Epidermal melanocyte (primary cell): Measurements from ENCODE around the gene SCYGR7.
A peak's percentile ranks its signal among the peaks of the same experiment; 100 is the strongest.
"Not testable (repeated sequence)": the region's sequence is repeated elsewhere in the genome, so short reads cannot be mapped to it uniquely, and the experiment has no call there.

Experiments used
- DNase-seq: peaks from one replicate; pipeline ENCODE4 v3.0.0; 2011; ENCODE audit warnings: low spot score; ENCODE audit not compliant: insufficient read length

The SCYGR7 gene, protein sequence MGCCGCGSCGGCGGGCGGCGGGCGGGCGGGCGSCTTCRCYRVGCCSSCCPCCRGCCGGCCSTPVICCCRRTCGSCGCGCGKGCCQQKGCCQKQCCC

DNA sequence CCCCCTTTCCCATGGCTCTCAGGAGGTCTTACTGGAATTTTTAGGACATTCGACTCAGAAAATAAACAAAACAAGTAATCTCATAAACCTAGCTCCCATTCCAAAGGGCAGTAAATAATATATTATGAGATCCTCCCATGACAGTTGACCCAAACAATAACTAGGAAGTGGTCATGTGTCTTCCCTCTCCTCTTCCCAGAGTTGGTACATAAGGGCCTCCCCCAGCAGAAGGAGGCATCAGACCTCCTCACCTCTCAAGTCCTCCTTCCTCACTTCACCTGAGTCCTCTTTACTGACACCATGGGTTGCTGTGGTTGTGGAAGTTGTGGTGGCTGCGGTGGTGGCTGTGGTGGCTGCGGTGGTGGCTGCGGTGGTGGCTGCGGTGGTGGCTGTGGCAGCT lies at the start of gene SCYGR7:
SCYGR7 (plus strand) TSS at position 301 of the 400 bp plus-strand sequence; CDS start at position 301, 0 bp downstream.
- DNase-seq, result no peak

DNA sequence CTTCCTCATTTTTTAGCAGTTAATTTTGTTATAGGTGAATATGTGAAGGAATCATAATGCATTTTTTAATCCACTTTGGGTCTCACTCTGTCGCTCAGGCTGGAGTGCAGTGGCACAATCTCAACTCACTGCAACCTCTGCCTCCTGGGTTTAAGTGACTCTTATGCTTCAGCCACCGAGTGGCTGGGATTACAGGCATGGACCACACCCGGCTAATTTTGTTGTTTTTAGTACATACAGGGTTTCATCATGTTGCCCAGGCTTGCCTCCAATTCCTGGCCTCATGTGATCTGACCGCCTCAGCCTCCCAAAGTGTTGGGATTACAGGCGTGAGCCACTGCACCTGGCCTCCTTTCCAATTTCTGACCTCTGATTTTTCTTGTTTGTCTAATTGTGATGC lies 43.9 kb upstream of the SCYGR7 start:
- no peak for DNase-seq

DNA sequence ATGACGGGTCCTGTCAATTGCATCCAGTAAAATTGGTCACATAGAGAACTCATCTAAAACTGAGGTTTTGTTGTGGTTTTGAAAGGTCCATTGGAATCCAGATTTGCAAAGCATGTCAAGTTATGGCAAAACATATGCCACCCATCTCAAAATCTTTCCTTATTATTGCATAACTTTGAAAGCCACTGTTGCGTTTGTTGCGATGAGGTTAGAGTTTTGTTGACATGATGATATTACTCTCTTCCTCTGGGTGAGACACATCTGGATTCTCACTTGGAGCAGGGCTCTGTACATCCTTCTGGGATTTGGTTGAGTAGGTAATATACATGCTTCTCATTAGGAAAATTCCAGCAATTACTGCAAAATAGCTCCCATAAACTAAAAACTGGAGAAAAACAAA lies 40.9 kb upstream of the SCYGR7 start:
- no peak for DNase-seq

DNA sequence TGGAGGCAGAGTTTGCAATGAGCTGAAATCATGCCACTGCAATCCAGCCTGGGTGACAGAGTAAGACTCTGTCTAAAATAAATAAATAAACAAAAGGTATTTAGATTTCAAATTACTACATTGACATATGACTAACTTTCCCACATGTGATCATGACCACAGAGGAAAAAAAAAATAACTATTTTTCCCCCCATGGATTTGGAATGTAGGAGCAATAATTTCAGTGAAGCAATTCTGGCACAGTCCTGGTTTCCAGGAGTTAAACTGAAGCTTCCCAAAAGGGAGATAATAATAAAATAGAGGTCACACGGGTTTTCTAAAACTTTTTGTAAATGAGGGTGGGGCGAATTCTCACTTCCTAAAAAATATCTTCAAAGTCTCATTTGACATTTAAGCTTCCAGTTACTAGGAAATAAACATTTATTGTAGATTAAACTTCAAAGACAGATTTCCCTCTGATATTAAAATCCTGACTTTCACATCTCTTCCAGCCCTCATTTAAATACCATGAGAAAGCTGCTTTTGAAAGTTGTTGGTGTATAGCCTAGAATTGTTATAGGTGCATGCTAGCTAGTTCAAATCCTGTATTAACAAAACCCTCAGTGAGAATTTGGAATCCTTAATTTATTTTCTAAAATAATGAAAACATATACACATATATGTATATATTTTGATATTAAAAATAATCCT lies 31.0 kb upstream of the SCYGR7 start:
- DNase-seq, result no peak

DNA sequence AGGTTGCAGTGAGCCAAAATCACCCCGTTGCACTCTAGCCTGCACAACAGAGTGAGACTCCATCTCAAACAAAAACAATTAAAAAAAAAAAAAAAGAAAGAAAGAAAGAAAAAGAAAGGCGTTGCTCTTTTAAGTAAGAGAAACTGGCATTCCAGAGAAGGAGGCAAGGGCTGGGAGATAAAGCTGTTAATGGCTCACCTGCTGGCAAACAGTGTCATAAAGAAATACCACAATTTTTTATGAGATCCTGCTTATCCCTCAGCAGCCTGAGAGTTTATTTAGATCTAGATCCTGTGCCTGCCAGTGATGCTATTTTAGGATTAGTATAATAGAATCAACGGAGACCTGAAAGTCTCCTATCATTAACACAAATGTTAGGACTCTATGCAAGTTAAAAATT lies 26.6 kb upstream of the SCYGR7 start:
- DNase-seq, result no peak

DNA sequence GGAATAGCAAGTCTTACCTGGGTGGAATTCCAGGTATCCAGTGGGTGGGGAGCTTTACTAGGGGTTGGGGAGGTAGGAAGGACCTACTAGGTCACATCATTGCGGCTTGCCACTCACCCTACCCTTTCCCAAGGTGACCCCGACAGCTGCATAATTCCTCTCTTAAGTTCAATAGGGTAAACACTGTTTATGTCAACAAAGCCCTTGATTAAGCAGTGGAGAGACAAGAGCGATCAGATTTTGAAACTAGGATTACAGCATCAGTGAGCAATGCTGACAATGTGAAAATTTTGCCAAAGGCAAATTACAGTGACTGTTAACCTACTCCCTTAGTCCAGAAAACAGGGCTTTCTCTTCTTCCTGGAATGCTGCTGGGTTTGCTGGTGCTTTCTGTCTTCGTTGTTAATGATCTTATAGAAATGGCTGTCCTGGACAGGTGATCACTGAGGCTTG lies 24.8 kb upstream of the SCYGR7 start:
- no peak for DNase-seq

DNA sequence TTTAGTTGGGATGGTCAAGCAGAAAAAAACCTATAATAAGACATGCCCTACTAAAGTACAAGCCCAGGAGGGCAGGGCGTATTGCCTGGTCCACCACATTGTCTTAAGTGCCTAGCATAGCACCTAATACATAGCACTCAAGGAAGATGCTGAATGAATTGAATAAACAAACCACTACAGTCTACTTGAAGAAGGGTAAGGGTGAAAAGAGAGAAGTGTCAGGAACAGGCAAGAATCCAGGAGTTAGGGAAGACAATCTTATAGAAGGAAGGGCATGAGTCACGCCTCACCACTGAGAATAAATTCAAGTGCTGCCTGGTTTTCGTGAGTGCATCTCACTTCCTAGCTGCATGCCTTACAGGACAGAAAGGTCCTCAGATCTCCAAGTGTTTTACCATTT lies 24.2 kb upstream of the SCYGR7 start:
- no peak for DNase-seq

DNA sequence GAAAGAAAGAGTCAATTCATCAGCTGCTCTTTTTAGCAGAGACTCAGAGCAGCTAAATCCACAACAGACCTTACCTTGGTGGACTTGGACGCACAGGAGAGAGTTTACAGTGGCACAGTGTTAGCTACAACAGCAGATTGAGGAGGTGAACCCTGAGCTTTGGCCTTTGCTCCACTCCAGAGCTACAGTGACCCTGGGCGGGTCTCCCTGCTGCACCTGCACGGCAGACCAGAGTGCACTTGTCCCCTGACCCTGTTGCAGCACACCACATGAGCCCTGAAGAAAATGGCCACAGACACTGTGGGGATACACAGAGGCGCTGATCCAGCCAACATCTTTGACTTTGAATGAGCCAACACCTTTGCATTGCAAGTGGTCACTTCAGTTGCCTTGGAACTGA lies 21.3 kb upstream of the SCYGR7 start:
- DNase-seq, result no peak

DNA sequence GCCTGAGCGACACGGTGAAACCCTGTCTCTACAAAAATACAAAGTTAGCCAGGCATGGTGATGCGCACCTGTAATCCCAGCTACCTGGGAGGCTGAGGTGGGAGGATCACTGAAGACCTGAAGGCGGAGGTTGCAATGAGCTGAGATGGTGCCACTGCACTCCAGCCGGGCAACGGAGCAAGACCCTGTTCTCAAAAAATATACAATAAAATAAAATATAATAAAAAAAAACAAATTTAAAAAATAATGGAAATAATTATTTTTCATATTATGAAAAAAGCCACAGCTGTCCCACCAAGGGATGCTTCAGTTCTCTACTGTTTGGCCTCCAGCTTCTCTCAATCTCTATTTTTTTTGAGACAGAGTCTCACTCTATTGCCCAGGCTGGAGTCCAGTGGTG lies 20.7 kb upstream of the SCYGR7 start:
- no peak for DNase-seq

DNA sequence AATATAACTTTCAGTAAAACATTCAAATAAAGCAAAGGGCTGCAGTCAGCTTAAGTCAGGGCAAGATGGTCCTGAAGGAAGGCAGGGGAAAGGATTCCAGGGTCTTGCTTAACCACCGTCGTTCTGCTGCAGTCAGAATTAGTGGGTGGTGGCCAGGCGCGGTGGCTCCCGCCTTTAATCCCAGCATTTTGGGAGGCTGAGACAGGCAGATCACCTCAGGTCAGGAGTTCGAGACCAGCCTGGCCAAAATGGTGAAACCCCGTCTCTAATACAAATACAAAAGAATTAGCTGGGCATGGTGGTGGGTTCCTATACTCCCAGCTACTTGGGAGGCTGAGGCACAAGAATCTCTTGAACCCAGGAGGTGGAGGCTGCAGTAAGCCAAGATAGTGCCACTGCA lies 17.1 kb upstream of the SCYGR7 start:
- DNase-seq, result no peak

DNA sequence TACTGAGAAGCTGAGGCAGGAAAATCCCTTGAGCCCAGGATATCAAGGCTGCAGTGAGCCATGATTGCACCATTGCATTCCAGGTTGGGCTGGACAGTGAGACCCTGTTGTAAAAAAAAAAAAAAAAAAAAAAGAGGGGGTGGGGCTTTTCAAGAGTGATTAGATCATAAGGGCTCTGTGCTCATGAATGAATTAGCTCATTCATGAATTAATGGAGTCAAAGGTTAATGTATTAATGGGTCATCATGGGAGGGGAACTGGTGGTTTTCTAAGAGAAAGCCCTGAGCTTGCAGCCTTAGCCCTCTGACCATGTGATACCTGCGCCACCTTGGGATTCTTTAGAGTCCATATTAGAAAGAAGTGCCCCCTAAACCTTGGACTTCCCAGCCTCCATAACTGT lies 14.8 kb upstream of the SCYGR7 start:
- no peak for DNase-seq

DNA sequence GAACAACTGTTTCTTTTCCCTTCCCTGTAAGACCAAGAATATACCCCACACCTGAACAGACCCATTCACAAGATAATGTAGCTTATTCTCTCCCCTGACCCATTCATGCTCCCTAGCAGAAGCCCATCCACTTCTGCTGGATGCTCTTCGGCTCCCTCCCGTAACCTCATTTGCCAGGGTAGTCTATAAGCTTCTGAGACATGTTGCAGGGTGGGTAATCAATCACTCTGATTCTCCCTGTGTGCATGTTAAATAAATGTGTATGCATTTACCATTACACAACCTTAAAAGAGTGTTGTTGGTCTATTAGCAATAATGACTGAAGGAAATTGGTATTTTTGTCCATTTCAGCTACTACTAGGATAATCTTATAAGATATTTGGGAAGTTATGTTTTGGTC lies 11.6 kb upstream of the SCYGR7 start:
- DNase-seq, result no peak

DNA sequence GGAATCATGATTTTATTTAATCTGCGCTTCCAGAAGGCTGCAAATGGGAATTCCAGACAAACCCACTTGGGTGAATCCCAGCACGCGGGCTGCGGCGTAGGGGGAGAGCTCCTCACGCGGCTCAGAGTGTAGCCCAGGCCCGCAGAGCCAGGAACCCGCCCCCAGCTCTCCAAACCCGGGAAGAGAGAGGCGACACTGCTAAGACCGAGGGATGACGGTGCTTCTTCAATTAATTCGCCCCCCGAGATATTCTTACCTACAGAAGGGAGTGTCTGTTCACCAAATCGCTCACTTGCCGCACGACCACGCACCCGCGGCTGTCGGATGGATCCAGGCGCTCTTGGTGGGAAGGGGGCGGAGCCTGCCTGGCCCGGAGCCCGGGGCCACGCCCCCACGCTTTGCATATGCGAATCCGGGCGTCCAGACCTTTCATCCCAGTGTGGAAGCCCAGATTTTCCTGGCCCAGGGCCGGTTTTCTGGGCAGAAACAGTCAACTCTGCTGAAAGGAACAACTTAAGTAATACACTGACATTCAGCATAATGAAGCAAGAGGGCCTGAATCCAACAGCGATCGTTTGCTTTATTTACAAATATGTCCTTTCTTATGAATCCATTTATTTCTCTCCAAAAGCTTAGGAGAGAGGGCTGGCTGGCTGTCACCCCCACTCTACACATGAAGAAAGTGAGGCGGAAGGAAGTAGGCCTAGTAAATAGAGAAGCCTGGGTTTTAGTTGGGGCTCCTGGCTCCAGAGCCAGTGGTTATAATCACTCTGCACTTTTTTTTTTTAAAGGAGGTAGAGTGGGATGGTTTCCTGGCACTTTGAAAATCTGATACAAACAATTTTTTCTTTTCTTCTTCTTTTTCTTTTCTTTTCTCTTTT lies 10.2 kb upstream of the SCYGR7 start, which contains the start of gene SLC19A3:
SLC19A3 (minus strand) TSS at position 342 of the 881 bp plus-strand sequence. CDS start 15,710 bp downstream, outside the sequence.
- DNase-seq, result peak; percentile 68

DNA sequence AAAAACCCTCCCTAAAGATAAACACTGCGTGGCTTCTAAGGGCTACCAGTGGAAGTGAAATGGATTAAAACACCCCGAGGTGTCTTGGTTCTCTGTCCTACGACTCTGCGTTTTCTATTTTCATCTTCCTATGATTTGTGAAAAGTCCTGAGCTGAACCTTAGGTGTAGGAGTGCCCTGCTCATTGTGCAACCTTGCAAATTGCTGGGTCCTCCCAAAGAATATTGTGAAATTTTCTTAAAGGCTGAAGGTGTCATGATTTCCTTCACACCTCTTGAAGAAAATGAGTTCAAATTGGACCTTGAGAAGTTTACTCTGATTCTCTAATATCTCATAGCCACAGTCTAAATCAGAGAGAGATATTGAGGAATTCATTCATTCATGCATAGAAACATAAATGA lies 8.5 kb upstream of the SCYGR7 start:
- DNase-seq, result no peak

DNA sequence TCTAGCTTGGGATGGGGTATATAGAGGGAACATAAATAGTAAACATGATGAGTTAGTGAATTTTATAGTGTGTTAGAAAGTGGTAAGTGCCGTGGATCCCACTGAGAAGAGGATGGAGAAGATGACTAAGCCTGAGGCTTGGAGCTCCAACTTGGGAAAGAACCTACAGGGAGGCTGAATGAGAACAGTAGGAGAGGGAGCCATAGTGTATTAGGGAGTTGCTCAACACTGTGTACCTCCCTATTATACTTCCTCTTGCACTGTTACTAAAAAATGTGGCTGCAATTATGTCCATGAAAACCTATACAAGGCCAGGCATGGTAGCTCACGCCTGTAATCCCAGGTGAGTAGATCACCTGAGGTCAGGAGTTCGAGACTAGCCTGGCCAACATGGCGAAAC lies 7.5 kb upstream of the SCYGR7 start:
- no peak for DNase-seq

DNA sequence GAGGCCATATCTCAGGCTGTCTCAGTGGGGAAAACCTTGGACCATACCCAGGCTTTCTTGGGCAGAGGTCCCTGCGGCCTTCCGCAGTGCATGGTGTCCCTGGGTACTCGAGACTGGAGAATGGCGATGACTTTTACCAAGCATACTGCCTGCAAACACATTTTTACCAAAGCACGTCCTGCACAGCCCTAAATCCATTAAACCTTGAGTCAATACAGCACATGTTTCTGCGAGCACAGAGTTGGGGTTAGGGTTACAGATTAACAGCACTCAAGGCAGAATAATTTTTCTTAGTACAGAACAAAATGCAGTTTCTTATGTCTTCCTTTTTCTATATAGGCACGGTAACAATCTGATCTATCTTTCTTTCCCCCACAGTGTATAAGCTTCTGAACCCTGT lies 5.3 kb upstream of the SCYGR7 start:
- not testable (repeated sequence) for DNase-seq

DNA sequence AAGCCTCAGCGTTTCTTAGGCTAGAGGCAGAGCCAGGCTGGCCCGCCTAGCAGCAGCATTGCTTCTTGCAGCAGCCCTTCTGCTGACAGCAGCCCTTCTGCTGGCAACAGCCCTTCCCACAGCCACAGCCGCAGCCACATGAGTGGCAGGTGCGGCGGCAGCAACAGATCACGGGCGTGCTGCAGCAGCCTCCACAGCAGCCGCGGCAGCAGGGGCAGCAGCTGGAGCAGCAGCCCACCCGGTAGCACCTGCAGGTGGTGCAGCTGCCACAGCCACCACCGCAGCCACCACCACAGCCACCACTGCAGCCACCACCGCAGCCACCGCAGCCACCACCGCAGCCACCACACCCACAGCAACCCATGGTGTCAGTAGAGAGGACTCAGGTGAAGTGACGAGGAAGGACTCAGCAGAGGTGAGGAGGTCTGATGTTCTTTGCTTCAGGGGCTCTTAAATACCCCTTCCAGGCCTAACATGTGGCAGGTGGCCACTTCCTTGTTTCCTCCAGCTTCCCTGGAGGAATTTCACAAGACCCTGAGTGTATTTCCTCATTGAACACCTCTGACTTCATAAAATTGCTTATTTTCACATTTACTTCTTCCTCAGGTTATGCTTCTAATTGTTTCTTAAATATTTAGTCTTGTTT lies 3.6 kb upstream of the SCYGR7 start, which contains the start of gene SCYGR6:
SCYGR6 (minus strand) TSS at position 364 of the 646 bp plus-strand sequence; CDS start at position 364, 0 bp downstream.
- no peak for DNase-seq

DNA sequence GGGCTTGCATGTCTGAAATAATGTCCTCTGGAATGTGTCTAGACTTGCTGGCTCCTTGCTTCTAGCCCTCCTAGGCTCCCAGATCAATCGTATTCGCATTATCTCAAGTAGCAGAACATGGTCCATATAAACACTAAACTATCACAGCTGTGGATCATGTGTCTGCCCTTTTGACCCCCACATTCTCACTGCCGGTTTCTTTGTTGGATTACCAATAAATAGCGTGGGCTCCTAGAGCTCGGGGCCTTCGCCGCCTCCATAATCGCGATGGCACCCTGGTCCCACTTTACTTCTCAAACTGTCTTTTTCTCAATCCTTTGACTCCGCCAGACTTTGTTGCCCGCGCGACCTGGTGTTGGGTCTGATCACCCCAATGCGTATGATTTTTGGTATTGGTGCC lies 11.2 kb downstream of the SCYGR7 start:
- no peak for DNase-seq

DNA sequence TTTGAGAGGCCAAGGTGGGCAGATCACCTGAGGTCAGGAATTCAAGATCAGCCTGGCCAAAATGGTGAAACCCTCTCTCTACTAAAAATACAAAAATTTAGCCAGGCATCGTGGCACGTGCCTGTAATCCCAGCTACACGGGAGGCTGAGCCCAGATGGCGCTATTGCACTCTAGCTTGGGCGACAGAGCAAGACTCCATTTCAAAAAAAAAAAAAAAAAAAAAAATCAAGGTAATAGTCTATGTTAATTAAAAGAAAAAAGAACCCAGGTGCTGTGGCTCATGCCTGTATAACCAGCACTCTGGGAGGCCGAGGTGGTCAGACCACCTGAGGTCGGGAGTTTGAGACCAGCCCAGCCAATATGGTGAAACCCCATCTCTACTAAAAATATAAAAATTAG lies 12.6 kb downstream of the SCYGR7 start:
- not testable (repeated sequence) for DNase-seq

DNA sequence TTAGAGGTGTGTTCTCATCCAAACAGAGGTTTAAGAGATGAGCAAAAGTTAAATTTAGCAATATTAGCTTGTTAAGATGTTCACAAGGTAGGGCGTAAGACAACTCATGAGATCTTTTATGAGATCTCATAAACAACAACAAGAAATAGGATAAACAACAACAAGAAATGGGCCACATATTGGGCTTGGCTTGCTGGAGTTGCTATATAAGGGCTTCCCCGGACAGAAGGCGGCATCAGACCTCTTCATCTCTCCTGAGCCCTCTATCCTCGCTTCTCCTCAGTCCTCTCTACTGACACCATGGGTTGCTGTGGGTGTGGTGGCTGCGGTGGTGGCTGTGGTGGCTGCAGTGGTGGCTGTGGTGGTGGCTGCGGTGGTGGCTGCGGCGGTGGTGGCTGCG lies 17.5 kb downstream of the SCYGR7 start, which contains the start of gene SCYGR8:
SCYGR8 (plus strand) TSS at position 301 of the 400 bp plus-strand sequence; CDS start at position 301, 0 bp downstream.
- DNase-seq, result no peak

DNA sequence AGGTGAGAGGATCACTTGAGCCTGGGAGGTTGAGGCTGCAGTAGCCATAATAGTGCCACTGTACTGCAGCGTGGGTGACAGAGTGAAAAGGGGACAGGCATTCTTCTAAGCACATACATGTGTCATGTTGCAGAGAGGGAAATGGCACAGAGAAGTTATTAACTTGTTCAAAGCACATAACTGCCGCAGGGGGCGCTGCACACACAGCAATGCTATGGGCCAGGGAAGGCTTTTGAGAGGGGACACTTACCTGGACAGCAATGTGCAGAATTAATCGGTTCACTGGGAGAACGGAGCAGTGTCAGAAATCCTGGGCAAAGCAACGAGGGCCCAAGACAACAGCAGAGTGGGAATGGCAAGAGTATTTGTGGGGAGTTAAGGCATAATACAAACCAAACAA lies 19.9 kb downstream of the SCYGR7 start:
- DNase-seq, result no peak

DNA sequence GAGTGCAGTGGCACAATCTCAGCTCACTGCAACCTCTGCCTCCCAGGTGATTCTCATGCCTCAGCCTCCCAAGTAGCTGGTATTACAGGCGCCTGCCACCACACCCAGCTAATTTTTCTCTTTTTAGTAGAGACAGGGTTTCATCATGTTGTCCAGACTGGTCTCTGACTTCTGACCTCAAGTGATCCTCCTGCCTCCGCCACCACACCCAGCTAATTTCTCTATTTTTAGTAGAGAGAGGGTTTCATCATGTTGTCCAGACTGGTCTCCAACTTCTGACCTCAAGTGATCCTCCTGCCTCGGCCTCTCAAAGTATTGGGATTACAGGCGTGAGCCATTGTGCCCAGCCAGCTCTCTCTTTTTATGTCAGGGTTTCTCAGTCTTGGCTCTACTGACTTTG lies 28.1 kb downstream of the SCYGR7 start:
- not testable (repeated sequence) for DNase-seq
